Gastrocnemius medialis (tissue), 4 donors: ENCODE measurements around the gene AATK.

Experiments used
- POLR2A ChIP-seq, 2 donors: fragments of 450-650 bp; IDR thresholded peaks; one replicate each; pipeline ENCODE4 v1.6.1; 2017; ENCODE audit warnings: antibody characterized with exemption in 2 of 2, mild to moderate bottlenecking in 2 of 2, moderate library complexity in 2 of 2
- TF ChIP-seq, protein P1 (sequence below), 5 experiments: fragments of 450-650 bp in 3 of 5; fragments of 200-600 bp in 2 of 5; sonication (generic) in 2 of 5; IDR thresholded peaks in 4 of 5; conservative IDR thresholded peaks in 1 of 5; 1 replicate in 4 of 5; 2 replicates in 1 of 5; pipeline ENCODE4 v1.5.1; 2016 to 2019; ENCODE audit warnings: antibody characterized with exemption in 5 of 5, mild to moderate bottlenecking in 3 of 5, moderate library complexity in 3 of 5

DNA sequence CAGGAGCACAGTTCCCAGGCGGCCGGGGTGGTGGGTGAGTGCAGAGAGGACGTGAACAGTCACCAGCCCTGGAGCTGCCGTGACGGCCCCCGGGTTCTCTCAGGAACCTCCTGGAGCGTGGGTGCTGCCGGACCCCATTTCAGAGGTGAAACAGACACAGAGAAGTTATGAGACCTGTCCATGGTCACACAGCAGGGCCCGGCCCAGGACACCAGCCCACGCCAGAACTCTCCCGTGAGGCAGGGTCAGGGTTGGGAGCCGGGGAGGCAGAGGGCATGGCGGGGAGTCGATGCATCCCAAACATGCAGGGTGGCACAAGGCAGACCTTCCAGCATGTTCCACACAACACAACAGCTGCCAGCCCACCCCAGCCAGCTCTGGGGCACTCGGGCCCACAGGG is 4.5 kb downstream of the AATK start:
- no peak for TF ChIP-seq POLR2A (IDR thresholded peaks at IDR 0.05)
- TF ChIP-seq, protein P1, sequence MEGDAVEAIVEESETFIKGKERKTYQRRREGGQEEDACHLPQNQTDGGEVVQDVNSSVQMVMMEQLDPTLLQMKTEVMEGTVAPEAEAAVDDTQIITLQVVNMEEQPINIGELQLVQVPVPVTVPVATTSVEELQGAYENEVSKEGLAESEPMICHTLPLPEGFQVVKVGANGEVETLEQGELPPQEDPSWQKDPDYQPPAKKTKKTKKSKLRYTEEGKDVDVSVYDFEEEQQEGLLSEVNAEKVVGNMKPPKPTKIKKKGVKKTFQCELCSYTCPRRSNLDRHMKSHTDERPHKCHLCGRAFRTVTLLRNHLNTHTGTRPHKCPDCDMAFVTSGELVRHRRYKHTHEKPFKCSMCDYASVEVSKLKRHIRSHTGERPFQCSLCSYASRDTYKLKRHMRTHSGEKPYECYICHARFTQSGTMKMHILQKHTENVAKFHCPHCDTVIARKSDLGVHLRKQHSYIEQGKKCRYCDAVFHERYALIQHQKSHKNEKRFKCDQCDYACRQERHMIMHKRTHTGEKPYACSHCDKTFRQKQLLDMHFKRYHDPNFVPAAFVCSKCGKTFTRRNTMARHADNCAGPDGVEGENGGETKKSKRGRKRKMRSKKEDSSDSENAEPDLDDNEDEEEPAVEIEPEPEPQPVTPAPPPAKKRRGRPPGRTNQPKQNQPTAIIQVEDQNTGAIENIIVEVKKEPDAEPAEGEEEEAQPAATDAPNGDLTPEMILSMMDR (IDR thresholded peaks at IDR 0.05 in 4 of 5, conservative IDR thresholded peaks at IDR 0.05 in 1 of 5): no peak
